DOHH2 (cell line): Measurements from ENCODE around the gene EFCAB13.
"Not testable (repeated sequence)": the region's sequence is repeated elsewhere in the genome, so short reads cannot be mapped to it uniquely, and the experiment has no call there.

ENCODE experiments used
- H3F3A ChIP-seq: fragments of 200-600 bp; sonication (generic), shearing (Covaris generic); 2 replicates; pipeline ENCODE4 v1.6.0; 2016; ENCODE audit warnings: antibody characterized with exemption, mild to moderate bottlenecking; ENCODE audit not compliant: control insufficient read depth, insufficient read depth
- H3K27ac ChIP-seq: fragments of 200-600 bp; sonication (generic); 2 replicates; pipeline ENCODE4 v1.5.1; 2014; ENCODE audit warnings: low read depth, mild to moderate bottlenecking, low read length, moderate library complexity
- H3K27me3 ChIP-seq: fragments of 200-600 bp; sonication (generic); 2 replicates; pipeline ENCODE4 v1.6.1; 2014; ENCODE audit warnings: mild to moderate bottlenecking, low read length, mixed read lengths; ENCODE audit not compliant: control insufficient read depth
- H3K36me3 ChIP-seq: fragments of 200-600 bp; sonication (generic); 2 replicates; pipeline ENCODE4 v1.6.1; 2014; ENCODE audit warnings: mild to moderate bottlenecking, low read length, moderate library complexity, mixed read lengths; ENCODE audit not compliant: control insufficient read depth
- H3K4me1 ChIP-seq: fragments of 200-600 bp; sonication (generic); 2 replicates; pipeline ENCODE4 v1.6.1; 2014; ENCODE audit warnings: mild to moderate bottlenecking, low read length, mixed read lengths; ENCODE audit not compliant: control insufficient read depth
- H3K4me2 ChIP-seq: fragments of 200-600 bp; sonication (generic); 2 replicates; pipeline ENCODE4 v1.6.0; 2014; ENCODE audit warnings: mild to moderate bottlenecking, low read length, moderate library complexity
- H3K4me3 ChIP-seq: fragments of 200-600 bp; sonication (generic); 2 replicates; pipeline ENCODE4 v1.5.1; 2014; ENCODE audit warnings: mild to moderate bottlenecking, low read length, mixed read lengths
- H3K79me2 ChIP-seq: fragments of 200-600 bp; sonication (generic); 2 replicates; pipeline ENCODE4 v1.6.1; 2014; ENCODE audit warnings: mild to moderate bottlenecking, low read length, mixed read lengths; ENCODE audit not compliant: control insufficient read depth
- H3K9me2 ChIP-seq: fragments of 200-600 bp; sonication (generic); replicated peaks from 2 replicates; pipeline ENCODE4 v1.6.1; 2014; ENCODE audit warnings: mild to moderate bottlenecking, low read length, mixed read lengths; ENCODE audit not compliant: control insufficient read depth
- H3K9me3 ChIP-seq: fragments of 200-600 bp; sonication (generic); 2 replicates; pipeline ENCODE4 v1.6.1; 2014; ENCODE audit warnings: antibody characterized with exemption, low read length, mixed read lengths; ENCODE audit not compliant: control insufficient read depth, insufficient read depth
- H4K20me1 ChIP-seq: fragments of 200-600 bp; sonication (generic); 2 replicates; pipeline ENCODE4 v1.6.0; 2014; ENCODE audit warnings: low read depth, mild to moderate bottlenecking, antibody characterized with exemption, low read length, moderate library complexity; ENCODE audit not compliant: control insufficient read depth, insufficient read depth
- CTCF ChIP-seq: fragments of 200-600 bp; sonication (generic); IDR thresholded peaks from one replicate; pipeline ENCODE4 v1.5.1; 2014; ENCODE audit warnings: antibody characterized with exemption, mild to moderate bottlenecking, low read depth, low read length; ENCODE audit not compliant: poor library complexity, severe bottlenecking
- EZH2phosphoT487 ChIP-seq: fragments of 200-600 bp; sonication (generic); IDR thresholded peaks from 2 replicates; pipeline ENCODE4 v1.6.1; 2017; ENCODE audit warnings: borderline replicate concordance, mild to moderate bottlenecking, antibody characterized with exemption, low read length, moderate library complexity, mixed read lengths

The EFCAB13 gene

GRCh38 chr17:47427985-47428384 lies 104.2 kb downstream of the EFCAB13 start:
- Histone ChIP-seq H3K9me3 (no peaks in the 10 kb centered on the region), H4K20me1 (no peaks in the 10 kb centered on the region; the same call in 1 of the 2 replicates), H3K4me3 (no peak overlapping the region), H3K4me2 (no peak overlapping the region), H3K27ac (no peak overlapping the region), H3F3A (no peaks in the 10 kb centered on the region), H3K9me2 (no peaks in the 10 kb centered on the region), H3K36me3 (no peaks in the 10 kb centered on the region), H3K27me3 (no peaks in the 10 kb centered on the region), H3K4me1 (no peaks in the 10 kb centered on the region), H3K79me2 (no peaks in the 10 kb centered on the region)
- TF ChIP-seq EZH2phosphoT487: no peak
- TF ChIP-seq CTCF: no peak

- not testable (repeated sequence) for H3K9me2 ChIP-seq, H3K4me3 ChIP-seq, H3K36me3 ChIP-seq, H4K20me1 ChIP-seq, H3K27me3 ChIP-seq, H3K79me2 ChIP-seq, H3K4me1 ChIP-seq, H3K27ac ChIP-seq, H3K9me3 ChIP-seq, H3K4me2 ChIP-seq, H3F3A ChIP-seq
These were observed 108.5 kb downstream of the EFCAB13 start for GRCh38 chr17:47432240-47432639.

GRCh38 chr17:47465165-47465564 lies 141.4 kb downstream of the EFCAB13 start:
- H3F3A ChIP-seq: no peaks in the 10 kb centered on the region; the same call in 1 of the 2 replicates
- H4K20me1 ChIP-seq: no peaks in the 10 kb centered on the region
- H3K4me1 ChIP-seq: no peaks in the 10 kb centered on the region
- H3K27me3 ChIP-seq: no peaks in the 10 kb centered on the region
- no peak overlapping the region for H3K4me2 ChIP-seq
- H3K4me3 ChIP-seq: no peak overlapping the region
- no peak for TF ChIP-seq CTCF
- TF ChIP-seq EZH2phosphoT487: no peak
- no peaks in the 10 kb centered on the region for H3K9me3 ChIP-seq
- H3K9me2 ChIP-seq: no peaks in the 10 kb centered on the region
- H3K36me3 ChIP-seq: no peaks in the 10 kb centered on the region
- no peak overlapping the region for H3K27ac ChIP-seq
- H3K79me2 ChIP-seq: no peaks in the 10 kb centered on the region

GRCh38 chr17:47466976-47467375 lies 143.2 kb downstream of the EFCAB13 start:
- H3K4me3 ChIP-seq: not testable (repeated sequence)

More at GRCh38 chr17:47466976-47467375, 143.2 kb downstream of the EFCAB13 start:
- not testable (repeated sequence) for H3K9me2 ChIP-seq, H3K9me3 ChIP-seq, H3K4me2 ChIP-seq, H4K20me1 ChIP-seq, H3K27ac ChIP-seq, H3K4me1 ChIP-seq, H3F3A ChIP-seq, H3K79me2 ChIP-seq, H3K27me3 ChIP-seq, H3K36me3 ChIP-seq
